OCI-LY3 (cell line): ENCODE data around the gene DHX38.

ENCODE experiments used
- H2AFZ ChIP-seq: fragments of 200-600, 300-600 bp; shearing (Covaris generic); 2 replicates; pipeline ENCODE4 v1.6.0; 2014; ENCODE audit warnings: antibody characterized with exemption, low read depth, low read length
- H3K27ac ChIP-seq: fragments of 200-600, 300-600 bp; sonication (generic); 2 replicates; pipeline ENCODE4 v1.5.1; 2014; ENCODE audit warnings: mild to moderate bottlenecking, low read length, moderate library complexity, mixed read lengths
- H3K27me3 ChIP-seq: fragments of 200-600, 300-600 bp; sonication (generic); 2 replicates; pipeline ENCODE4 v1.6.1; 2014; ENCODE audit warnings: low read depth, low read length, mixed read lengths
- H3K36me3 ChIP-seq: fragments of 200-600, 300-600 bp; sonication (generic); replicated peaks from 2 replicates; pipeline ENCODE3; 2014; ENCODE audit warnings: low read depth, low read length, mixed read lengths
- H3K4me1 ChIP-seq: fragments of 300-600, 200-600 bp; sonication (generic); 2 replicates; pipeline ENCODE4 v1.6.1; 2014; ENCODE audit warnings: low read length, mixed read lengths
- H3K4me2 ChIP-seq: fragments of 200-600, 300-600 bp; sonication (generic); 2 replicates; pipeline ENCODE4 v1.6.1; 2014; ENCODE audit warnings: low read length, mixed read lengths
- H3K4me3 ChIP-seq: fragments of 300-600, 200-600 bp; sonication (generic); 2 replicates; pipeline ENCODE4 v1.5.1; 2014; ENCODE audit warnings: antibody characterized with exemption, mild to moderate bottlenecking, low read length, moderate library complexity
- H3K79me2 ChIP-seq: fragments of 300-600, 200-600 bp; shearing (Covaris generic); 2 replicates; pipeline ENCODE4 v1.6.1; 2014; ENCODE audit warnings: mild to moderate bottlenecking, low read length, mixed read lengths
- H3K9ac ChIP-seq: fragments of 300-600, 200-600 bp; shearing (Covaris generic); 2 replicates; pipeline ENCODE4 v1.6.0; 2014; ENCODE audit warnings: mild to moderate bottlenecking, low read length, moderate library complexity
- H3K9me3 ChIP-seq: fragments of 200-600, 300-600 bp; shearing (Covaris generic); 2 replicates; pipeline ENCODE4 v1.6.1; 2014; ENCODE audit warnings: low read length, mixed read lengths; ENCODE audit not compliant: insufficient read depth
- H4K20me1 ChIP-seq: fragments of 200-600, 300-600 bp; sonication (generic); 2 replicates; pipeline ENCODE4 v1.6.1; 2016; ENCODE audit warnings: low read length, mixed read lengths; ENCODE audit not compliant: insufficient read depth
- EZH2phosphoT487 ChIP-seq: fragments of 200-600 bp; shearing (Covaris generic); IDR thresholded peaks from 2 replicates; pipeline ENCODE4 v1.6.1; 2018; ENCODE audit warnings: antibody characterized with exemption, mixed run types, low read depth
- TF ChIP-seq, protein P1 (sequence below): fragments of 200-600, 300-600 bp; sonication (generic); IDR thresholded peaks from 2 replicates; pipeline ENCODE4 v1.5.1; 2014; ENCODE audit warnings: antibody characterized with exemption, low read length, low read depth

The DHX38 gene

DNA sequence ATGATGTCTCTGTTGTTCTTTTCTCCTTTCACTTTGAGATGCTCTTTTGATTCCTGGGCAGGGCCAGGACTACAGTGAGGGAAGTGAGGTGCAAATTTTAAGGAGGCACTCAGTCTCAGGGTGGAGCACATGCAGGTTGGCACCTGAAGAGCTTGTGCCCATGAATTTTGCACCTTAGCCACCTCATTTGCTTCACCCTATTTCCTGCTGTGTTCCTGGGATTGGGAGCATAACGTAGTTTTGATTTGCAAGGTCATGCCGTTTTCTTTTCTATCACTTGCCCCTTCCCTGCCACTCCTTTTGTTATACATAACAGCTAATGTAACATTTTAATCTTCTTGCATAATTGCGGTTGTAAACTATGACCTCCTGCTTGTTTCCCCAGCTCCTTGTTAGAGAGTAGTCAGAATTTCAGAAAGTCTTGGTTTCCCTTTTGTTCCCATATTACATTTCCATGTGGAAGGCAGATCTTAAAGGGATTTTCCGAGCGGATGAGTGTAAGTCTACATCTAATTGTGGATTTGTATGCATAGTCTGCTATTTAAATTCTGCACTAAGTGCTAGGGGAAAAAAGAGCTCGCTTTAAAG is 68.6 kb downstream of the DHX38 start:
- H3K27ac ChIP-seq: no peak overlapping the region
- no peaks in the 10 kb centered on the region for H3K27me3 ChIP-seq

More for the DNA sequence above, 68.6 kb downstream of the DHX38 start:
- Histone ChIP-seq H4K20me1 (no peaks in the 10 kb centered on the region), H3K4me3 (no peak overlapping the region), H2AFZ (no peak overlapping the region), H3K9ac (no peak overlapping the region), H3K9me3 (no peaks in the 10 kb centered on the region), H3K36me3 (peaks cover 2% of the 10 kb centered on the region), H3K79me2 (no peaks in the 10 kb centered on the region), H3K4me1 (no peaks in the 10 kb centered on the region), H3K4me2 (no peak overlapping the region)
- TF ChIP-seq, protein P1, sequence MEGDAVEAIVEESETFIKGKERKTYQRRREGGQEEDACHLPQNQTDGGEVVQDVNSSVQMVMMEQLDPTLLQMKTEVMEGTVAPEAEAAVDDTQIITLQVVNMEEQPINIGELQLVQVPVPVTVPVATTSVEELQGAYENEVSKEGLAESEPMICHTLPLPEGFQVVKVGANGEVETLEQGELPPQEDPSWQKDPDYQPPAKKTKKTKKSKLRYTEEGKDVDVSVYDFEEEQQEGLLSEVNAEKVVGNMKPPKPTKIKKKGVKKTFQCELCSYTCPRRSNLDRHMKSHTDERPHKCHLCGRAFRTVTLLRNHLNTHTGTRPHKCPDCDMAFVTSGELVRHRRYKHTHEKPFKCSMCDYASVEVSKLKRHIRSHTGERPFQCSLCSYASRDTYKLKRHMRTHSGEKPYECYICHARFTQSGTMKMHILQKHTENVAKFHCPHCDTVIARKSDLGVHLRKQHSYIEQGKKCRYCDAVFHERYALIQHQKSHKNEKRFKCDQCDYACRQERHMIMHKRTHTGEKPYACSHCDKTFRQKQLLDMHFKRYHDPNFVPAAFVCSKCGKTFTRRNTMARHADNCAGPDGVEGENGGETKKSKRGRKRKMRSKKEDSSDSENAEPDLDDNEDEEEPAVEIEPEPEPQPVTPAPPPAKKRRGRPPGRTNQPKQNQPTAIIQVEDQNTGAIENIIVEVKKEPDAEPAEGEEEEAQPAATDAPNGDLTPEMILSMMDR: no peak
- TF ChIP-seq EZH2phosphoT487: no peak
